ENCODE data around the gene SLC25A19.

- no peak for TF ChIP-seq POLR2A (IDR thresholded peaks at IDR 0.05)
- no peak for TF ChIP-seq EP300 (IDR thresholded peaks at IDR 0.05)
- TF ChIP-seq, protein P1, sequence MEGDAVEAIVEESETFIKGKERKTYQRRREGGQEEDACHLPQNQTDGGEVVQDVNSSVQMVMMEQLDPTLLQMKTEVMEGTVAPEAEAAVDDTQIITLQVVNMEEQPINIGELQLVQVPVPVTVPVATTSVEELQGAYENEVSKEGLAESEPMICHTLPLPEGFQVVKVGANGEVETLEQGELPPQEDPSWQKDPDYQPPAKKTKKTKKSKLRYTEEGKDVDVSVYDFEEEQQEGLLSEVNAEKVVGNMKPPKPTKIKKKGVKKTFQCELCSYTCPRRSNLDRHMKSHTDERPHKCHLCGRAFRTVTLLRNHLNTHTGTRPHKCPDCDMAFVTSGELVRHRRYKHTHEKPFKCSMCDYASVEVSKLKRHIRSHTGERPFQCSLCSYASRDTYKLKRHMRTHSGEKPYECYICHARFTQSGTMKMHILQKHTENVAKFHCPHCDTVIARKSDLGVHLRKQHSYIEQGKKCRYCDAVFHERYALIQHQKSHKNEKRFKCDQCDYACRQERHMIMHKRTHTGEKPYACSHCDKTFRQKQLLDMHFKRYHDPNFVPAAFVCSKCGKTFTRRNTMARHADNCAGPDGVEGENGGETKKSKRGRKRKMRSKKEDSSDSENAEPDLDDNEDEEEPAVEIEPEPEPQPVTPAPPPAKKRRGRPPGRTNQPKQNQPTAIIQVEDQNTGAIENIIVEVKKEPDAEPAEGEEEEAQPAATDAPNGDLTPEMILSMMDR (IDR thresholded peaks at IDR 0.05) = no peak
These were observed 22.2 kb downstream of the SLC25A19 start for GRCh38 chr17:75267153-75267410.

Data from upper lobe of left lung (tissue), 4 donors.